SK-N-SH (cell line): ENCODE results near the gene PPIP5K2. TPM values are rescaled to one million over a fixed set of nuclear protein-coding genes. Genes with fewer than 3 reads are reported as not detected.

ENCODE experiments used
- CTCF ChIA-PET: fragments of 300-600, 350-600 bp; formaldehyde crosslinking; extraction: SDS; loops from one replicate; lab custom pipeline; 2021; lab: Yijun Ruan, JAX
- POLR2A ChIA-PET: fragments of 350-600 bp; sonication (Branson Sonifier 250); formaldehyde crosslinking; extraction: SDS; loops from one replicate; lab custom pipeline; 2020; ENCODE audit warnings: antibody characterized with exemption, inconsistent platforms; lab: Yijun Ruan, JAX
- DNase-seq: peaks from one replicate; pipeline ENCODE4 v3.0.0; 2012
- H2AFZ ChIP-seq: fragments of 200-600 bp; sonication (generic); 2 replicates; pipeline ENCODE4 v1.8.1; 2016; ENCODE audit warnings: antibody characterized with exemption, mild to moderate bottlenecking, low read depth
- H3F3A ChIP-seq: fragments of 200-600 bp; sonication (generic); replicated peaks from 2 replicates; pipeline ENCODE3; 2016; ENCODE audit warnings: antibody characterized with exemption, mild to moderate bottlenecking; ENCODE audit not compliant: insufficient read depth
- H3K27ac ChIP-seq, 2 experiments: fragments of 200-500 bp in 1 of 2; fragments of 200-600 bp in 1 of 2; sonication (Bioruptor generic) in 1 of 2; sonication (generic), shearing (Covaris generic) in 1 of 2; 2 replicates each; pipeline versions ENCODE4 v1.5.1 to v1.6.1; 2014 to 2016; ENCODE audit warnings: low read depth in 2 of 2, inconsistent platforms in 1 of 2, low read length in 1 of 2, mild to moderate bottlenecking in 1 of 2, mixed read lengths in 1 of 2
- H3K27me3 ChIP-seq: fragments of 200-600 bp; sonication (generic), shearing (Covaris generic); 2 replicates; pipeline ENCODE4 v1.6.1; 2016; ENCODE audit warnings: mixed run types; ENCODE audit not compliant: insufficient read depth
- H3K36me3 ChIP-seq, 2 experiments: fragments of 200-500 bp in 1 of 2; fragments of 200-600 bp in 1 of 2; sonication (Bioruptor generic) in 1 of 2; sonication (generic) in 1 of 2; replicated peaks in 1 of 2; 2 replicates each; pipeline versions ENCODE3 to v1.5.1; 2014 to 2016; ENCODE audit warnings: low read length in 1 of 2, mild to moderate bottlenecking in 1 of 2; ENCODE audit not compliant: insufficient read depth in 2 of 2, control insufficient read depth in 1 of 2
- H3K4me1 ChIP-seq, 2 experiments: fragments of 200-500 bp in 1 of 2; fragments of 200-600 bp in 1 of 2; sonication (Bioruptor generic) in 1 of 2; sonication (generic), shearing (Covaris generic) in 1 of 2; 2 replicates each; pipeline versions ENCODE4 v1.5.1 to v1.6.1; 2014 to 2016; ENCODE audit warnings: low read depth in 1 of 2, low read length in 1 of 2, mixed run types in 1 of 2; ENCODE audit not compliant: insufficient read depth in 2 of 2, control insufficient read depth in 1 of 2
- H3K4me2 ChIP-seq: fragments of 200-600 bp; sonication (generic), shearing (Covaris generic); 2 replicates; pipeline ENCODE4 v1.6.1; 2017; ENCODE audit warnings: mixed run types
- H3K4me3 ChIP-seq, 2 experiments: fragments of 200-500 bp in 1 of 2; fragments of 200-600 bp in 1 of 2; sonication (Bioruptor generic) in 1 of 2; sonication (generic), shearing (Covaris generic) in 1 of 2; 2 replicates each; pipeline versions ENCODE4 v1.5.1 to v1.8.1; 2014 to 2016; ENCODE audit warnings: low read depth in 2 of 2, inconsistent platforms in 1 of 2, low read length in 1 of 2, mild to moderate bottlenecking in 1 of 2, mixed read lengths in 1 of 2, moderate library complexity in 1 of 2
- H3K79me2 ChIP-seq: fragments of 200-600 bp; sonication (generic); 2 replicates; pipeline ENCODE4 v1.8.1; 2017; ENCODE audit warnings: mild to moderate bottlenecking; ENCODE audit not compliant: insufficient read depth
- H3K9ac ChIP-seq: fragments of 200-600 bp; sonication (generic); 2 replicates; pipeline ENCODE4 v1.6.1; 2017; ENCODE audit warnings: mixed run types
- H3K9me2 ChIP-seq: fragments of 200-600 bp; sonication (generic); 2 replicates; pipeline ENCODE4 v1.6.1; 2017; ENCODE audit warnings: mixed run types
- H3K9me3 ChIP-seq: fragments of 200-600 bp; sonication (generic); 2 replicates; pipeline ENCODE4 v1.6.1; 2017; ENCODE audit warnings: mixed run types, mild to moderate bottlenecking, moderate library complexity
- H4K20me1 ChIP-seq: fragments of 200-600 bp; sonication (generic); 2 replicates; pipeline ENCODE4 v1.6.1; 2017; ENCODE audit warnings: mild to moderate bottlenecking, mixed run types; ENCODE audit not compliant: insufficient read depth
- ELF1 ChIP-seq: IDR thresholded peaks from 2 replicates; pipeline ENCODE4 v1.4.0; 2012
- GABPA ChIP-seq: IDR thresholded peaks from 2 replicates; pipeline ENCODE4 v1.4.0; 2012; ENCODE audit warnings: low read depth, mild to moderate bottlenecking
- JUND ChIP-seq: IDR thresholded peaks from 2 replicates; pipeline ENCODE4 v1.4.0; 2012
- MEF2A ChIP-seq: IDR thresholded peaks from 2 replicates; pipeline ENCODE4 v1.4.0; 2012; ENCODE audit warnings: low read depth, borderline replicate concordance
- MXI1 ChIP-seq: IDR thresholded peaks from 2 replicates; pipeline ENCODE4 v1.6.1; 2012; ENCODE audit warnings: mild to moderate bottlenecking, low read depth, low read length, improper control_type of control experiment
- RCOR1 ChIP-seq: fragments of 150-350 bp; IDR thresholded peaks from 2 replicates; pipeline ENCODE4 v1.6.1; 2017; ENCODE audit warnings: antibody characterized with exemption, low read length
- RFX5 ChIP-seq: IDR thresholded peaks from 2 replicates; pipeline ENCODE4 v1.6.1; 2012; ENCODE audit warnings: mild to moderate bottlenecking, improper control_type of control experiment, low read length
- RXRA ChIP-seq: IDR thresholded peaks from 2 replicates; pipeline ENCODE4 v1.4.0; 2012; ENCODE audit warnings: low read depth, mild to moderate bottlenecking, borderline replicate concordance
- SIN3A ChIP-seq: IDR thresholded peaks from 2 replicates; pipeline ENCODE4 v1.6.1; 2012; ENCODE audit warnings: low read depth, mild to moderate bottlenecking, low read length, moderate library complexity, borderline replicate concordance
- SMC3 ChIP-seq: IDR thresholded peaks from 2 replicates; pipeline ENCODE4 v1.6.1; 2012; ENCODE audit warnings: low read depth, low read length, improper control_type of control experiment
- TCF12 ChIP-seq: IDR thresholded peaks from 2 replicates; pipeline ENCODE4 v1.4.0; 2012
- YY1 ChIP-seq: IDR thresholded peaks from 2 replicates; pipeline ENCODE4 v1.4.0; 2012; ENCODE audit warnings: low read depth, mild to moderate bottlenecking
- WGBS: methylation state at CpG from one replicate; pipeline ENCODE4 v1.1.6; 2017; ENCODE audit warnings: low lambda C conversion rate; 5-methylcytosine and 5-hydroxymethylcytosine counted together
- polyA plus RNA-seq, 3 experiments: library from polyadenylated mRNA; depleted of rRNA; stranded (reverse); fragments of >200 nt; gene quantifications; 2 replicates each; pipeline ENCODE4 v1.2.3, GENCODE V29; 2012
- TF ChIP-seq, protein P1 (sequence below): fragments of 200-600 bp; sonication (generic); IDR thresholded peaks from 2 replicates; pipeline ENCODE4 v1.6.1; 2017; ENCODE audit warnings: antibody characterized with exemption, mild to moderate bottlenecking, moderate library complexity

PPIP5K2 gene
- polyA plus RNA-seq, 1 of the 3 experiments (the other 2 are of a cell fraction), result 18.2 TPM

DNA sequence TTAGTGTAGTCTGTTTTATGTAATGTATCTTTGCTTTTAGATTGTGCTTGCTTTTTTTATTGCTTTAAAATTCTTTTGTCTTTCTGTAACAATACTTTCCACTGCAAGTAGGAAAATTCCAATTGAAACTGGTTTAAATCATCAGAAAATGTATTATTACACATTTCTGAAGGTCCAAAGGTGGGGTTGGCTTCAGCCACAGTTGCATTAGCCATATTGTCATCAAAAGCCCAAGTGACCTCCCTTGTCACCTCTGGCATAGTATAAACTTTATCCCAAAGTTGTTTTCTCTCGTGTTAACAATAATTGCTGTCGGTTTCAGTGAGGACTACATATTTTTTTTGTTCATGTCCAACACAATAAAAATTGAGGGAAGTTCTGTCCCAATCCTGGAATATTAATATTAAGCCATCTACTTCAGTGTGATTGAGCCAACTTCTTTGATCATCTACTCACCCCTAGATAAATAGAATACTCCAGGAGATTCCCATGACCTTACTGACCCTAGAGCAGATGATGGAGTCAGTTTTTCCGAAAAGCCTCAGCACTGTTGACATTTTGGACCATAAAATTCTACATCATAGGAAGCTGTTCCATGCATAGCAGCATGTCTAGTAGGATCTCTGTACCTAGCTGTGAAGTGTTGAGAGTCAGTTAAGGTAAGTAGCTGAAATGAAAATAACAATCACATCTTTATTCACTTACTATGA is 86.0 kb downstream of the PPIP5K2 start:
- H4K20me1 ChIP-seq, result no peaks in the 10 kb centered on the region
- POLR2A ChIA-PET, result no interaction called here
- no peak overlapping the region for H3K9ac ChIP-seq
- no peak for DNase-seq
- no peaks in the 10 kb centered on the region for H3K9me3 ChIP-seq
- peaks cover 21 to 40% of the 10 kb centered on the region in 2 experiments for H3K36me3 ChIP-seq
- no peak overlapping the region for H2AFZ ChIP-seq
- H3K4me3 ChIP-seq, result no peak overlapping the region
- no peaks in the 10 kb centered on the region; a peak in 1 of 4 replicates for H3K4me1 ChIP-seq
- H3K27ac ChIP-seq, result no peak overlapping the region
- TF ChIP-seq YY1, result no peak
- no peaks in the 10 kb centered on the region for H3K79me2 ChIP-seq
- H3K9me2 ChIP-seq, result no peaks in the 10 kb centered on the region
- no peaks in the 10 kb centered on the region for H3F3A ChIP-seq
- no peaks in the 10 kb centered on the region for H3K27me3 ChIP-seq
- WGBS, result 92% methylated on average over 3 of the region's 3 CpGs
- CTCF ChIA-PET, result no interaction called here
- no peak overlapping the region for H3K4me2 ChIP-seq

- POLR2A ChIA-PET, result no interaction called here
- CTCF ChIA-PET, result no interaction called here
- 100% methylated on average over 1 of the region's 1 CpG for WGBS
Measured at GRCh38 chr5:103207011-103207410, 86.9 kb downstream of the PPIP5K2 start.

GRCh38 chr5:103207653-103208052 is 87.6 kb downstream of the PPIP5K2 start:
- H3K27ac ChIP-seq, result no peak overlapping the region
- no peak overlapping the region for H3K9ac ChIP-seq

More at GRCh38 chr5:103207011-103207410, 86.9 kb downstream of the PPIP5K2 start:
- H4K20me1 ChIP-seq, result no peaks in the 10 kb centered on the region
- H3K27ac ChIP-seq, result no peak overlapping the region
- H2AFZ ChIP-seq, result no peak overlapping the region
- no peak overlapping the region for H3K9ac ChIP-seq
- no peak overlapping the region for H3K4me3 ChIP-seq
- H3K79me2 ChIP-seq, result no peaks in the 10 kb centered on the region
- H3K27me3 ChIP-seq, result no peaks in the 10 kb centered on the region
- no peak for DNase-seq
- no peak overlapping the region for H3K4me2 ChIP-seq
- no peaks in the 10 kb centered on the region for H3K9me2 ChIP-seq
- no peaks in the 10 kb centered on the region; a peak in 1 of 4 replicates for H3K4me1 ChIP-seq
- H3F3A ChIP-seq, result no peaks in the 10 kb centered on the region
- no peaks in the 10 kb centered on the region for H3K9me3 ChIP-seq
- peaks cover 15 to 33% of the 10 kb centered on the region in 2 experiments for H3K36me3 ChIP-seq
- TF ChIP-seq GABPA (no peak), RCOR1 (no peak), SMC3 (no peak), MXI1 (no peak), JUND (no peak), MEF2A (no peak), YY1 (no peak), RFX5 (no peak)
- TF ChIP-seq, protein P1, sequence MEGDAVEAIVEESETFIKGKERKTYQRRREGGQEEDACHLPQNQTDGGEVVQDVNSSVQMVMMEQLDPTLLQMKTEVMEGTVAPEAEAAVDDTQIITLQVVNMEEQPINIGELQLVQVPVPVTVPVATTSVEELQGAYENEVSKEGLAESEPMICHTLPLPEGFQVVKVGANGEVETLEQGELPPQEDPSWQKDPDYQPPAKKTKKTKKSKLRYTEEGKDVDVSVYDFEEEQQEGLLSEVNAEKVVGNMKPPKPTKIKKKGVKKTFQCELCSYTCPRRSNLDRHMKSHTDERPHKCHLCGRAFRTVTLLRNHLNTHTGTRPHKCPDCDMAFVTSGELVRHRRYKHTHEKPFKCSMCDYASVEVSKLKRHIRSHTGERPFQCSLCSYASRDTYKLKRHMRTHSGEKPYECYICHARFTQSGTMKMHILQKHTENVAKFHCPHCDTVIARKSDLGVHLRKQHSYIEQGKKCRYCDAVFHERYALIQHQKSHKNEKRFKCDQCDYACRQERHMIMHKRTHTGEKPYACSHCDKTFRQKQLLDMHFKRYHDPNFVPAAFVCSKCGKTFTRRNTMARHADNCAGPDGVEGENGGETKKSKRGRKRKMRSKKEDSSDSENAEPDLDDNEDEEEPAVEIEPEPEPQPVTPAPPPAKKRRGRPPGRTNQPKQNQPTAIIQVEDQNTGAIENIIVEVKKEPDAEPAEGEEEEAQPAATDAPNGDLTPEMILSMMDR, result no peak

More at GRCh38 chr5:103207653-103208052, 87.6 kb downstream of the PPIP5K2 start:
- no peak overlapping the region for H3K4me3 ChIP-seq
- no peaks in the 10 kb centered on the region; a peak in 1 of 4 replicates for H3K4me1 ChIP-seq
- H3K9me3 ChIP-seq, result no peaks in the 10 kb centered on the region
- no peaks in the 10 kb centered on the region for H3K9me2 ChIP-seq
- no peaks in the 10 kb centered on the region for H3F3A ChIP-seq
- H3K36me3 ChIP-seq, result peaks cover 11 to 29% of the 10 kb centered on the region in 2 experiments
- H3K27me3 ChIP-seq, result no peaks in the 10 kb centered on the region
- CTCF ChIA-PET, result no interaction called here
- TF ChIP-seq SIN3A (no peak), TCF12 (no peak), RXRA (no peak), RFX5 (no peak), ELF1 (no peak)
- H3K79me2 ChIP-seq, result no peaks in the 10 kb centered on the region
- no peak overlapping the region for H3K4me2 ChIP-seq
- no peaks in the 10 kb centered on the region for H4K20me1 ChIP-seq
- no peak overlapping the region for H2AFZ ChIP-seq
- no peak for DNase-seq
- POLR2A ChIA-PET, result no interaction called here
